ENCODE measurements around the gene LEMD2. TPM values are rescaled to one million over a fixed set of nuclear protein-coding genes. Genes with fewer than 3 reads are reported as not detected.

The LEMD2 gene
- polyA plus RNA-seq, 1 donor (not counting 4 experiments of a cell fraction or from before 2014, with no cell fraction given), result 48.6 TPM

DNA sequence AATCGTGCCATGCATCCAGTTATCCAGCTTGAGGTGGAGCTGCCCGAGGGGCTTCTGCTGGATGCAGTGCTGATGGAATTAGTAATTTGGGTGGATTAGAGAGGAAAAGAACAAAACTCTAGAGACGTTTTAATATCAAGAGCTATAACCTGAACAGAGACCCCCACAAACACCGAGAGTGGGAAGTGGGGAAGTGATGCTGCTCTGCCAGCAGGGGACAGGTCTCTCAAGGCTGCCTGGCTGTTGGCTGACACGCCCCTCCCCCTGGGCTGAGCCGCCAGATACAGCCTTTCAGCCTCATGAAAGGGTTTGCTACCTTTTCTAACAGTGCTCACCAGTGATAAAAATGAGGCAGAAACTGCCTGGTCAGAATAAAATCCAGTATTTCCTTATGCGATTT, 9.6 kb downstream of the LEMD2 start:
- H3K27me3 ChIP-seq (ENCODE audit: control insufficient read depth, extremely low read depth, insufficient read depth, low read length), result no peaks in the 10 kb centered on the region
- DNase-seq (ENCODE audit: low read depth, low spot score) (no peak), FAIRE-seq (no peak)
- no peaks in the 10 kb centered on the region for H3K9me1 ChIP-seq (ENCODE audit: control insufficient read depth, extremely low read depth, insufficient read depth, low read length)
- no peak overlapping the region for H3K27ac ChIP-seq (ENCODE audit: control insufficient read depth, insufficient read depth, low read length)
- H2AFZ ChIP-seq (ENCODE audit: control insufficient read depth, low read length), result no peak overlapping the region
- no peak overlapping the region for H3K4me3 ChIP-seq (ENCODE audit: control insufficient read depth in 2 of 3, extremely low read depth in 1 of 3, insufficient read depth in 2 of 3, low read depth in 1 of 3, low read length in 3 of 3)
- peaks cover 53 to 73% of the 10 kb centered on the region in 2 experiments for H3K36me3 ChIP-seq (ENCODE audit: control insufficient read depth in 2 of 2, extremely low read depth in 1 of 2, insufficient read depth in 2 of 2, low read length in 2 of 2)
- H3K9ac ChIP-seq (ENCODE audit: control insufficient read depth, extremely low read depth, insufficient read depth, low read length), result no peak overlapping the region
- peaks cover 9% of the 10 kb centered on the region for H3K4me1 ChIP-seq (ENCODE audit: control insufficient read depth, extremely low read depth, insufficient read depth, low read length)
- H3K79me2 ChIP-seq (ENCODE audit: control insufficient read depth, insufficient read depth, low read length), result peaks cover 3% of the 10 kb centered on the region
- no peaks in the 10 kb centered on the region for H4K20me1 ChIP-seq (ENCODE audit: control insufficient read depth, extremely low read depth, insufficient read depth, low read length)
- no peak for TF ChIP-seq EZH2 (IDR thresholded peaks at IDR 0.05; ENCODE audit: low read length)
- TF ChIP-seq, protein P1, sequence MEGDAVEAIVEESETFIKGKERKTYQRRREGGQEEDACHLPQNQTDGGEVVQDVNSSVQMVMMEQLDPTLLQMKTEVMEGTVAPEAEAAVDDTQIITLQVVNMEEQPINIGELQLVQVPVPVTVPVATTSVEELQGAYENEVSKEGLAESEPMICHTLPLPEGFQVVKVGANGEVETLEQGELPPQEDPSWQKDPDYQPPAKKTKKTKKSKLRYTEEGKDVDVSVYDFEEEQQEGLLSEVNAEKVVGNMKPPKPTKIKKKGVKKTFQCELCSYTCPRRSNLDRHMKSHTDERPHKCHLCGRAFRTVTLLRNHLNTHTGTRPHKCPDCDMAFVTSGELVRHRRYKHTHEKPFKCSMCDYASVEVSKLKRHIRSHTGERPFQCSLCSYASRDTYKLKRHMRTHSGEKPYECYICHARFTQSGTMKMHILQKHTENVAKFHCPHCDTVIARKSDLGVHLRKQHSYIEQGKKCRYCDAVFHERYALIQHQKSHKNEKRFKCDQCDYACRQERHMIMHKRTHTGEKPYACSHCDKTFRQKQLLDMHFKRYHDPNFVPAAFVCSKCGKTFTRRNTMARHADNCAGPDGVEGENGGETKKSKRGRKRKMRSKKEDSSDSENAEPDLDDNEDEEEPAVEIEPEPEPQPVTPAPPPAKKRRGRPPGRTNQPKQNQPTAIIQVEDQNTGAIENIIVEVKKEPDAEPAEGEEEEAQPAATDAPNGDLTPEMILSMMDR (optimal IDR thresholded peaks at IDR 0.05 in 1 of 3, IDR thresholded peaks at IDR 0.05 in 1 of 3, conservative IDR thresholded peaks at IDR 0.05 in 1 of 3; ENCODE audit: extremely low read depth in 1 of 3, insufficient read depth in 2 of 3, low read length in 3 of 3), result no peak
- dilution Hi-C loops (cut with MboI; ENCODE audit: extremely low pct_ligation_motif_present, low sequenced_read_pairs), result no loop called here
- H3K4me2 ChIP-seq (ENCODE audit: control insufficient read depth, extremely low read depth, insufficient read depth, low read depth, low read length), result no peak overlapping the region
- no peaks in the 10 kb centered on the region for H3K9me3 ChIP-seq (ENCODE audit: control insufficient read depth, low read depth, low read length)

DNA sequence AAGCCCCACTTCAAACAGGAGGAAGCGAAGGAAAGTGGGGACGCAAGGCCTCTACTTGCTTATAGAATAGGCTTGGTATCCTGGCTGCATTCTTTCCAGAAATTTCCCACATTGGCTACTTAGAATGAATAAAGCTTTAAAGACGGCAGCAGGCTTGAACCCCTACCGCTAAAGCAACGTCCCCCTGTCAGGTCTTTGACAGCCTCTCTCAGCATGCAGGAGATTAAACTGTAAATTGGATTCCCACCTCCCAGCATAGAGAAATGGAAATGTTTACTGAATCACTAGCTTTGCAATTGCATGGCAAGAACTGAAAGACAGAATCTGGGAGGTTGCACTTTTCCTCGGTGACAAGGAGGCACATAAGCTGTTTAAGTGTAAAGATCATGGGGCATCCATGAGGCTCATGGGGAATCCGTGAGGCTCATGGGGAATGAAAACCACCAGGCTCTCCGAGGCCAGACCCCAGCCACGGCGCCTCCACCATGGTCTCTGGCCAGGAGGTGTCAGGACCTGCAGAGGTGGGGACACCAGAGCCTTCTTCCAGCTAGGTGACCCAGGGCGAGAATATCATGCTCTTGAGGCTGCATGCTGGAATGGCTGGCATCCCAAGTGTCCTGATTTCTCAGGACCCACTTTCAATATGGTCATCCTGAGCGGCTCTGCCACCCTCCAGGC, 10.3 kb downstream of the LEMD2 start:
- no peak overlapping the region for H2AFZ ChIP-seq (ENCODE audit: control insufficient read depth, low read length)
- no peak for TF ChIP-seq EZH2 (IDR thresholded peaks at IDR 0.05; ENCODE audit: low read length)
- TF ChIP-seq, protein P1 (optimal IDR thresholded peaks at IDR 0.05 in 1 of 3, IDR thresholded peaks at IDR 0.05 in 1 of 3, conservative IDR thresholded peaks at IDR 0.05 in 1 of 3; ENCODE audit: extremely low read depth in 1 of 3, insufficient read depth in 2 of 3, low read length in 3 of 3), result no peak
- dilution Hi-C loops (cut with MboI; ENCODE audit: extremely low pct_ligation_motif_present, low sequenced_read_pairs), result no loop called here

More for the DNA sequence above, 10.3 kb downstream of the LEMD2 start:
- no peak overlapping the region for H3K4me2 ChIP-seq (ENCODE audit: control insufficient read depth, extremely low read depth, insufficient read depth, low read depth, low read length)
- peaks cover 11% of the 10 kb centered on the region for H3K4me1 ChIP-seq (ENCODE audit: control insufficient read depth, extremely low read depth, insufficient read depth, low read length)
- no peak overlapping the region for H3K9ac ChIP-seq (ENCODE audit: control insufficient read depth, extremely low read depth, insufficient read depth, low read length)
- peaks cover 51 to 69% of the 10 kb centered on the region in 2 experiments for H3K36me3 ChIP-seq (ENCODE audit: control insufficient read depth in 2 of 2, extremely low read depth in 1 of 2, insufficient read depth in 2 of 2, low read length in 2 of 2)
- no peak for DNase-seq (ENCODE audit: low read depth, low spot score)
- no peaks in the 10 kb centered on the region for H4K20me1 ChIP-seq (ENCODE audit: control insufficient read depth, extremely low read depth, insufficient read depth, low read length)
- H3K9me1 ChIP-seq (ENCODE audit: control insufficient read depth, extremely low read depth, insufficient read depth, low read length), result peaks cover 1% of the 10 kb centered on the region
- no peaks in the 10 kb centered on the region for H3K27me3 ChIP-seq (ENCODE audit: control insufficient read depth, extremely low read depth, insufficient read depth, low read length)
- H3K79me2 ChIP-seq (ENCODE audit: control insufficient read depth, insufficient read depth, low read length), result no peaks in the 10 kb centered on the region
- no peak overlapping the region for H3K27ac ChIP-seq (ENCODE audit: control insufficient read depth, insufficient read depth, low read length)
- no peaks in the 10 kb centered on the region for H3K9me3 ChIP-seq (ENCODE audit: control insufficient read depth, low read depth, low read length)
- no peak for FAIRE-seq
- no peak overlapping the region for H3K4me3 ChIP-seq (ENCODE audit: control insufficient read depth in 2 of 3, extremely low read depth in 1 of 3, insufficient read depth in 2 of 3, low read depth in 1 of 3, low read length in 3 of 3)

Measured in keratinocyte (primary cell).